Posterior vena cava (tissue), 2 donors: ENCODE results near the gene TMEM106B. TPM values are rescaled to one million over a fixed set of nuclear protein-coding genes. Genes with fewer than 3 reads are reported as not detected.
"Not testable (repeated sequence)": the region's sequence is repeated elsewhere in the genome, so short reads cannot be mapped to it uniquely, and the experiment has no call there.

Experiments
- DNase-seq: peaks from one replicate; pipeline ENCODE4 v3.0.0-alpha.2; 2020; ENCODE audit warnings: low spot score
- intact Hi-C, 2 donors: fragments of 100-400 bp; cut with DNase I; formaldehyde crosslinking; loops; one replicate each; pipeline versions ENCODE4 v1.14.1 to v1.14.2; 2022 to 2023
- long read RNA-seq, 2 donors: library from polyadenylated mRNA; unstranded; transcript quantifications; one replicate each; pipeline ENCODE4 v2.0.0, GENCODE V29; 2020 to 2021
- total RNA-seq, 2 donors: library from RNA; stranded (reverse); fragmentation: NEBNext Ultra II Directional; extraction: Animal tissue kit (Norgen Biotek cat#: 25700); gene quantifications; one replicate each; pipeline ENCODE4 v1.2.1, GENCODE V29; 2021
- donor health status: DM: yes; HTN: yes; CAD: no.
- donor health status: DM: yes; HTN: yes; CAD: no.

The TMEM106B gene
- 10 to 100 TPM; 47.2 to 49.0 TPM for total RNA-seq
- long read RNA-seq, donor 1, full-length matches to known transcripts, result 9 of 17 reads
- long read RNA-seq, donor 1, partial matches to known transcripts, result 1 of 17 reads
- long read RNA-seq, donor 1, other reads (novel, unspliced or antisense), result 7 of 17 reads
- long read RNA-seq, donor 2, transcript TMEM106B-202 (8 exons, 2,126 nt), result major isoform, 24 of 40 reads
- long read RNA-seq, donor 2, partial matches to known transcripts, result 4 of 40 reads
- long read RNA-seq, donor 2, other reads (novel, unspliced or antisense), result 12 of 40 reads

DNA sequence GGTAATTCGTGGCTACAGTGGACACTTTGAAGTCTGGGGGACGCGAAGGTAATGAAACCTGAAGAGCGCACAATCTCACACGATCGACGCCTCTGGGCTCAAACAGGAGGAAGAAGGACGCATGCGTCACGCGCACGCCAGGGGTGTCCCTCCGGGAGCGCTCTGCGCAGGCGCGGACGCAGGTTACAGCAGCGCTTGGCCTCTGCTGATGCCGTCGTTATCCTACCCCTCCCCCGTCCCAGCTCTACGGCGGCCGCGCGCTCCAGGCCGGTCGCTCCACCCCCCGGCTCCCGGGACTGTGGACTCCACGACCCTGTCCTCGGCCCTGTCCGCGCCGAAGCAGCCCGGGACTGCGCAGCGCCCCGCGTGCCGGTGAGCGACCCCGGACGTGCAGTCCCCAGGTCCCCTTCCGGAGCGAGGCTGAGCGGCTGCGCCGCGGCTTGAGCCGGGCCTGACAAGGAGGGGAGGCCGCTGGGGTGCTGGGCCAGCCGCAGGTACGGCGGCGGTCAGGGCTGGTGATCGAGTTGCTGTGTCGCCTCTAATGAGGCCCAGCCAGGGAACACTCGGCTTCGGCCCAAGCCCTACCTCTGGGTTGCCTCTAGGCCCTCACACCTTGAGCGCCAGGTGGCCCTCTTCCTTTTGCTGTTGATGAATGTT lies at the start of gene TMEM106B:
TSS of gene TMEM106B (plus strand) at position 241 of the 657 bp plus-strand sequence. CDS start 3,517 bp downstream, outside the sequence.
- DNase-seq, result peak; percentile 99
- intact Hi-C loops, result no loop called here

DNA sequence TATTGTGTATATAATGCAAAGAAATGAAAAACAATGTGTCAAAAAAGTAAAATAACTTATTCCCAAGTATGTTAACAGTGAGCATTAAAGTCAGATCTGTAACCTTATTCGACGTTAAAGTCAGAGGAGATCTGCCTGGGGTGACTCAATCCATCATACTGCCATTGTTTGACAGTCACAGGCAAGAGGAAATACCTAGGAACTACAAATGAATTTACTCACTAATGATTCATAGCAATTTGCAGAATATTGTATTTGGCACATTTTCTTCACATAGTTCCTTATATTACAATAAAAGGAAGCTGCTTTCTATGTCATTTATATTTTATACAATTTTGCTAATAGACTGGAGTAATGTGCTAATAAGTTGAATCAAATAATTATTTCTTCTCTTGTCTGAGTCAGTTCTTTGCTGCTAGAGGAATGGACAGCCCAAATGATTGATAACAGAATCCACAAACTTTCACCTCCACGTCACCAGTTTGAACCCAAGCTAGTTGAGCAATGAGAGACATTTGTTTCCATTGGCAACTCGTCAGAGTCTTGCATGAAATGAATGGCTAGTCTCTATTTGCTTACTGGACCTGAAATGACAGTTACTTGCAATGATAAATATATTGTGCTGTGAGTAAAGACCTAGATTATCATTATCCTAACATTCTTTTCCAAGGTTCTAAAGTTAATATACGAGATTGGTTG lies 48.5 kb upstream of the TMEM106B start:
- intact Hi-C loops, result no loop called here
- no peak for DNase-seq

DNA sequence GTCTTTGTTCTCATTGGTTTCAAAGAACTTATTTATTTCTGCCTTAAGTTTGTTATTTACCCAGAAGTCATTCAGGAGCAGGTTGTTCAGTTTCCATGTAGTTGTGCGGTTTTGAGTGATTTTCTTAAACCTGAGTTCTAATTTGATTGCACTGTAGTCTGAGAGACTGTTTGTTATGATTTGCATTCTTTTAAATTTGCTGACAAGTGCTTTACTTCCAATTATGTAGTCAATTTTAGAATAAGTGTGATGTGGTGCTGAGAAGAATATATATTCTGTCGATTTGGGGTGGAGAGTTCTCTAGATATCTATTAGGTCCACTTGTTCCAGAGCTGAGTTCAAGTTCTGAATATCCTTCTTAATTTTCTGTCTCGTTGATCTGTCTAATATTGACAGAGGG lies 43.0 kb upstream of the TMEM106B start:
- intact Hi-C loops, DNase-seq: not testable (repeated sequence)

DNA sequence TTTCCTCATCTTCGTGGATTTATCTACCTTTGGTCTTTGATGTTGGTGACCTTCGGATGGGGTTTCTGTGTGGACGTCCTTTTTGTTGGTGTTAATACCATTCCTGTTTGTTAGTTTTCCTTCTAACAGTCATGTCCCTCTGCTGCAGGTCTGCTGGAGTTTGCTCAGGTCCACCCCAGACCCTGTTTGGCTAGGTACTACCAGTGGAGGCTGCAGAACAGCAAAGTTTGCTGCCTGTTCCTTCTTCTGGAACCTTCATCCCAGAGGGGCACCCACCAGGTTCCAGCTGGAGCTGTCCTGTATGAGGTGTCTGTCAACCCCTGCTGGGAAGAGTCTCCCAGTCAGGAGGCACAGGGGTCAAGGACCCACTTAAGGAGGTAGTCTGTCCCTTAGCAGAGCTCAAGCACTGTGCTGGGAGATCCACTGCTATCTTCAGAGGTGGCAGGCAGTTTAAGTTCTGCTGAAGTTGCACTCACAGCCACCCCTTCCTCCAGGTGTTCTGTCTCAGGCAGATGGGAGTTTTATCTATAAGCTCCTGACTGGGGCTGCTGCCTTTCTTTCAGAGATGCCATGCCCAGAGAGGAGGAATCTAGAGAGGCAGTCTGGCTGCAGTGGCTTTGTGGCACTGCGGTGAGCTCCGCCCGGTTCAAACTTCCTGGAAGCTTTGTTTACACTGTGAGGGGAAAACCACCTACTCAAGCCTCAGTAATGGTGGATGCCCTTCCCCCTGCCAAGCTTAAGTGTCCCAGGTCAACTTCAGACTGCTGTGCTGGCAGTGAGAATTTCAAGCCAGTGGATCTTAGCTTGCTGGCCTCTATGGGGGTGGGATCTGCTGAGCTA lies 40.9 kb upstream of the TMEM106B start:
- intact Hi-C loops, DNase-seq: not testable (repeated sequence)

DNA sequence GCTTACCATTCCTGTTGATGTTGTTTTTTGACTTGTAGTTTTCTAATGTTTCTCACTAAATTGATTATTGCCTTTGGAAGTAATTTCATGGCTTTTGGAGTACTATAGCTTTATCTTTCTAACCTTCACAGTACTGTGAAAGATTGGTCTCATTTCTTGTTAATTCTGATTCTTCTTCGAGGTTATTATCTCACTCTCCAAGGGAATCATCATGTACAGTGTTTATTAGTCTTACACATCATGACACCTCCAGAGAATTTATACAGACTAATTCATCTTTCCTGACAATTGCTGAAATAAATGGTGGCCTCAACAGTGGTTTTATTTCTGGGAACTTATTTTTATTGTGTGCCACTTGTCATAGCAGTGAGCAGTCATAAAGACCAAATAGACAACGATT lies 37.4 kb upstream of the TMEM106B start:
- DNase-seq, result no peak
- intact Hi-C loops, result no loop called here

DNA sequence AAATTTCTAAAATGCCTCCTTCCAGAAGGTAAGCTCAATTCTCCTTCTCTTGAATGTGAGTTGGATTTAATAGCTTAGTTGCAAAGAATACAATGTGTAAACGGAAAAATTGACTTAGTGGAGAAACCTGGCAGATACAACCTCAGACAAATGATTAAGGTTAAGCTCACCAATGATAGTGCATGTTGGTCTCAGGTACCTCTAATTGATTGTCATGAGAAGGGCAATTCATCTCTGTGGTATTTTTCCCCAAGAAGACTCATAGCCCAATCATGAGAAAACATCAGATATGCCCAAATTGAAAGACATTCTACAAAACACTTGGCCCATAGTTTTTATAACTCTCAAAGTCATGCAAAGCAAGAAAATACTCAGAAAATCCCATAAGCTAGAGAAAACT lies 36.2 kb upstream of the TMEM106B start:
- no peak for DNase-seq
- intact Hi-C loops, result no loop called here

DNA sequence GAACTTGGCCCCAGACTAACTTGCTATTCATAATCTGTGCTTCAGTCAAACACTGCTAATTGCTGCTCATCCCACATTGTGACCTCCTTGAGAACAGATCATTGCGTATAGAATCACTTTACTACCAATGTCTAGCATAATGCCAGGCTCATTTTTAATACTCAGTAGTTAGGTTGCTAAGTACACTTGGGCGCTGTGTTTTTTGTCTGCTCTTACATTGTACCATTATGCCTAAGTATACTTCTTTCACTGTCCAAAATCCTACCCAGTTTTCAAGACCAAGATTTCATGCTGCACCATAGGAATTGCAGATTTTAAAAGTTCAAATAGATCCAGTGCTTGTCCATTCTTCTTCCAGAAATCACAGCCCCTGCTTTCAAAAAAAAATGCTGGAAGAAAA lies 32.8 kb upstream of the TMEM106B start:
- DNase-seq, result no peak
- intact Hi-C loops, result no loop called here

DNA sequence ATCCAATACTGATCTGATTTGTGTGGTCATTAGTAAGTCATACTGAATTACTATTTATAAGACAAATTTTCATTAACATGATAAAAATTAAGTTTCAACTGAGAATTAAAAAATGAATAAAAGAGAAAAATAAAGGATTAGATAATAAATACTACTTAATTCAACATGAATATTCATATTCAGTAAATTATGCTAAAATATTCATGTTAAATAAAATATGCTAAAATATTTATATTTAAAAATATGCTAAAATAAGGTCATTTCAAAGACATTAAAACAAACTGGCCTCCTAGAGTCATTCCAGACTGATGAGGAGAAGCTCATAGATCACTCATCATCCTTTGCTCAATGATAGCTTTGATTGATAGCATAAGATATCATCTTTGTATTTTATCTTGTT lies 16.7 kb upstream of the TMEM106B start:
- intact Hi-C loops, result no loop called here

DNA sequence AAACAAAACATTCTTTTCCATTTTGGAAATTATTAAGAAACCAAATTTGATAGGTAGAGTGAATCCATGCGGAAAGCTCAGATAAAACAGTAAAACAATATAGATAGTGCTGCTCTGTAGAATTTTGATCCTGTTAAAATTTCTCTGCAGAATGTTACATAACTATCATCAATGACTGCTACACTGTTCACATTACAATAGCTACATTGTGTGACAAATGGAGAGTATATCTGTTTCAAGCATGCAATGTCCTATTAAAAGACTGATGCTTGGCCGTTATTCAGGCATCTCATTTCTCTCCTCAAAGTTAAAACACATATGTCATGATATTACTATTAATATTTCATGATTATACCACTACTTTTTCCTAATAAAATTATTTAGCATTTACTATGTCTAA lies 14.7 kb upstream of the TMEM106B start:
- DNase-seq, result no peak
- intact Hi-C loops, result no loop called here

More for the DNA sequence above, 16.7 kb upstream of the TMEM106B start:
- DNase-seq, result no peak

DNA sequence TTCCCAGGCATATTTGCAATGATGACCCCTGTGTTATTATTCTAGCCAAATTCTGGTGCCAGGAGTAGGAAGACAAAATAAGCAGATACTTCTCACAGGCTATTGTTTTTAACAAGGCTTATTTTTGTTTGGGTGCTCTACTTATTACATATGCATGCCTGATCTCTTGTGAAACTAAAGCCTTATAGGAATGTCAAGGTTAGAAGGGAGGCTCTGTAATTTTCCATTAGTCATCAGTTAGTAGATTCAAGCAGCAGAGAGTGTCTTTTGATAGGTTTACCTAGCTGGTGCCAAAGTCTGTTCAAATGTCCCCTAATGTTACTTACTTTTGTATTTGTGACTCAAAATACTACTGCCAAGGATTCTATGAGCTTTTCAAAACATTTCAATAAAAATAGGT lies 11.7 kb upstream of the TMEM106B start:
- intact Hi-C loops, result no loop called here
- no peak for DNase-seq

DNA sequence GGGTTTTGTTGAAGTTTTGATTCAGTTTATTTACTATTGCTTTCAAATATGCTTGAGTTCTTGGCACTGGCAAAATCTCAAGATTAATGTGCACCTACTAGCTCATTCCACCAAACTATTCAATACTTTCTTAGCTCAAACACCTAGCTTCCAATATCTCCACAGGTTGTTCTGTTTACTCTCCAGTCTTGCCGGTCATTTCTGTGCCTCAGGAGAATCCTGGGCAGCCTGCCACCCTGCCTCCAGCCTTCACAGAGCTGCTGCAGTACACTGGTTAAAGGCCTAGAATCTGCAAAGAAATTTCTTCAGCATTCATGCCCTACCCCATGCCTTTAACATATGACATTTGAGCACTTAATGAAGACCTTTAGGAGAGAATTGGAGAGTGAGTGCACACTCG lies 4.0 kb upstream of the TMEM106B start:
- intact Hi-C loops, result no loop called here
- DNase-seq, result no peak

DNA sequence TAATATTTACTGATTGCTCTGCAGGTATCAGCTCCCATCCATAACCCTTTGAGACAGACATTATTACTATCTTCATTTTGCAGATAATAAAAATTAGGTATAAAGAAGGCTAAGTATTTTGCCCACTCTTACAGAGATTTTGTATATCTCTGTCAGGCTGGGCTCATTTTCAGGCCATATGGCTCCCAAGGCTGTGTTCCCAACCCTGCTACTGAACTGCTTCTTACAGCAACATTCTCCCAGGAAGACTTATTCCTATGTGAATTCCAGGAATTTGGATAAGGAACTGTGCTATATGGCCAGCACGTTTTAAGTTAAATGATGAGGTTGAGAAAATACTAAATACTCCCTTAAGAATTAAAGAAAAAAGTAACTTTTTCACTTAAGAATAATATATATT lies 1.9 kb upstream of the TMEM106B start:
- intact Hi-C loops, result no loop called here
- DNase-seq, result no peak

DNA sequence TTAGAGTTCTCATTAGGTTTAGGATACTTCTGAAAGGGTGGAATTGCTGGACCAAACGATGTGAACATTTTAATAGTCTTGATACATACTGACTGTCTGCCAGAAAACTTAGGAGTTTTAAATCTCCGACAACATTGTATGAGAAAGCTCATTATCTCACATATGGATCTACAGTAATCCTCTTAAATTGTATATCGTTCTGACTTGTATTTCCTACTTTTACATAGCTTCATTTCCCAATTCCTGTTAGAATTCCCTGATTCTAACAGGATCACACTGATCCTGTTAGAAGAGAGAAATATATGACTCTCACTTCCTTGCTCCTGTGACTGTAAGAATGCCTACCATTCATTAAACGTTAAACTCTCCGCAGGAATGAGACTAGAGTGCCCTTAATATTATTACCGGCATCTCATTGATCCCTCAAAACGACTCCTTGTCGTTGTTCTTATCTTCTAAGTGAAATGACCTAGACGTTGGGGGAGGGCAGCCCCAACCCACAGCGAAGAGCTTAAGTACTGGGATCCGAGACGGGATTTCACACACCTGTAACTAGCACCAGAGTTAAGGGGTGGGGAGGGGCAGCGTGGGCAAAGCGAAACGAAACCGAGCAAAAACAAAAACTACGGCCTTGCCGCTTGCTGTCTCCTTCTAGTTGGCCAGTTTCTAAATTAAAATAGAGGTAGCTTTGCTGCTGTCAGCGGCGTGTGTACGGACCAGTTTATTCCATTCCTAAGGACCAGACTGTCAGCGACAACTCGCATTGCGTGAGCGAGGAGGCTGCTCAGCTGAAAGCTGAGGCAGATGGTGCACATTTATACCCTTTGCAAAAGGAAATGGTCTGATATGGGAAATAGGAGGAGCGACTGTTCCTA lies 678 bp upstream of the TMEM106B start:
- DNase-seq, result no peak
- intact Hi-C loops, result no loop called here

DNA sequence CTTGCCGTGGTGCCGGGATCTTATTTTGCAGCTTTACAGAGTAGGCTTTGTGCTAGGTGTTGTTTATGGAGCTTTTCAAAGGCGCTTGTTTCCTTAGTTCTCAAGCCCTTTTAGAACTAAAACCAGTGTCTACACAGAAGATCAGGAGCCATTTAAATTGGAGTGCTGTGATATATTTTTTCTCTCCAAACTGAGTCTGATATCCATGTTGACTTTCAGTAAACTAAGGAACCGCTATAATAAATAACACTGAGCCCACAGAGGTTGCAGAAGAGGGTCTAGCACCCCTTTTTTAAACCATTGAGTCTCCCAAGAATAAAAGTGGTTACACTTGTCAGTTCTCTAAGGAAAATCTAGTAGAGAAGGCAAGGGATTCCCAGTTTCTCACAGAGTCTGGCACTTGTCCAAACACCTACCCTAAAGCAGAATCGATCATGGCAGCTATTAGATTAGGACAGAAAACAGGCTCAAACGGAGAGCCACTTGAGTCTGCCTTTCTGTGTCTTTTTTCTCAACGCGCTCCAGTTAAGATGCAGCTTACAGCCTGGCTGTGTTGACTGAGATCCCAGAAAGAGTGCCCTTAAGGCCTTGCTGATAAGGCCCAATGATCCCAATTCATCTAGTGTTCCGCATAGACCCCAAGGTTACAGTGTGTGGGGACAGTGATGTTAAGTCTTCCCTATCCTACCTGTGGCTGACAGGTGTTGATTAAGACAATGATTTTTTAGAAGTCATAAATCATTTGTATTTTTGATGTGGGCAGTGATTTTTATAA lies 804 bp downstream of the TMEM106B start:
- no peak for DNase-seq
- intact Hi-C loops, result no loop called here

DNA sequence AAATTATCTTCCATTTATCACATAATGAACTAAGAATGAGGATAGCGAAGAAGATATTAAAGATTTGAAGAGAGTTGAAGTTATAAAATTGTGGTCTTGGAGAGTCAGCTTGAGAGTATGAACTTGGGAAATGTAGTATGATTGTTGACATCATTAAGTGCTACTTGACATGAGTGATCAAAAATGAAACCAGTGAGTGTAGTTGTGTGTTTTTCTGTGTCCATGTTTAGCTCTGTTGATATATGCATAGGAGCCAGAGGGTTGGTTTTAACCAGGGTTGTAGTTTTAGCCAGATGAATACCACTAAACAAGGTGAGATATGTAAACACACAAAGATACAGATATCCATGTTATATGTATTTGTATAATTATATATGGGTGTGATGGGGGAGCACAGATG lies 6.2 kb downstream of the TMEM106B start:
- no peak for DNase-seq
- intact Hi-C loops, result no loop called here

DNA sequence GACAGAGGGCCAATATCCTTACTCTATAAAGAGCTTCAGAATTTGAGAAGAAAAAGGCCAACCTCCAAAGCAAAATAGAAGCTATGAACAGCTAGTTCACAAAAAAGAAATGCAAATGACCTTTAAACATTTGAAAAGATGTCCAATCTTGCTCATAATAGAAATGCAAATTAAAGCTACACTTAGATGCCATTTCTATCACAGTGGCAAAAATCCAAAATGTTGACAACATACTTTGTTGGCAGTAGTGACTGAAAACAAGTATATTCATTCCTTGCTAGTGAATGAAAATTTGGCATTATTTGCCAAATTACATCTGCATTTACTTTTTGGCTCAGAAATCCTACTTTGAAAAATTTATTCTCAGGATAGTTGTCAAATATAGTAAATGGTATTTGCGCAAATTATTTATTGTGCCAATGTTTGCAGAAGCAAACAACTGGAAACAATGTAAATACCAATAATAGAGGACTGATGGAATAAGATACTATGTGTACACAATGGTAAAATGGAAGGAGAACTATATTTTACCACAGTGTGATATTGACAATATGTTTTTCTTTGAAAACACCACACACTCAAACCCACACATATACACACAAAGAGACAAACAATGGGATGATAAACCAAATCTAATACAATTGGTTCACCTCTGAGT lies 9.4 kb downstream of the TMEM106B start:
- no peak for DNase-seq
- intact Hi-C loops, result no loop called here

DNA sequence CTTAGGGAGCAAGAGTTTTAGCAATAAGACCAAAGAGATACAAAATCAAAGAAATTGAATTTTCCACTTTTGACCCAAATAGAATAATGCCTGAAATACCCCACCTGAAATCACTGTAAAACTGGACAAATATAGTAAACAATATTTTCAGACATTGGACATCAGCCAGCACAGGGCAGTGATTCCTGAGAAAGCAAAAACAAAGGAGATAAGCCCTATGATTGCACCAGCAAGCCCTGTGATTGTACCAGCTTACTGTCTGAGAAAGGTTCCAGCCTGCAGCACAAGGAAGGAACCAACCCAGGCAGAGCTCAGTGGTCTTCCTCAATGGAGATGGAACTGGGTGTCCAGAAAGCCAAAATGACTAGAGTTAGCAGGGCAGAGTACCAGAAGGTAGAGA lies 10.3 kb downstream of the TMEM106B start:
- DNase-seq, result no peak
- intact Hi-C loops, result no loop called here
